ENCODE data around the gene KSR2.
"Not testable (repeated sequence)": the region's sequence is repeated elsewhere in the genome, so short reads cannot be mapped to it uniquely, and the experiment has no call there.

The KSR2 gene

DNA sequence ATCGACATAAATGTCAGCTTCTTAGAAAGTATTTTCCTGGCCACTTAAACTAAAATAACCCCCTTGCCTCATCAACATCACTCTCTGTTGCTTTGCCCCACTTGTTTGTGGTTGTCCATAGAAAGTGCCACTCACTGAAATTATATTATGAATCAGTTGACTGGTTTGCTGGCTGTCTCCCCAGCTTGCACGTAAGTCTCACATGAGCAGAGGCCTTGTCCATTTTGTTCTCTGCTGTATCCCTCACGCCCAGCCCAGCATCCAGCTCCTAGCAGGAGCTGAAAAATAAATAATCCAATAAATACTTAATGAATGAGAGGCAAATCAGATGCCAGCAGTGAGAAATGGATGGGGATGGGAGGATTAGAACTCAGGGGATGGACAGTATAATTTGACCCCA, 159.3 kb downstream of the KSR2 start:
- no peak for DNase-seq

DNA sequence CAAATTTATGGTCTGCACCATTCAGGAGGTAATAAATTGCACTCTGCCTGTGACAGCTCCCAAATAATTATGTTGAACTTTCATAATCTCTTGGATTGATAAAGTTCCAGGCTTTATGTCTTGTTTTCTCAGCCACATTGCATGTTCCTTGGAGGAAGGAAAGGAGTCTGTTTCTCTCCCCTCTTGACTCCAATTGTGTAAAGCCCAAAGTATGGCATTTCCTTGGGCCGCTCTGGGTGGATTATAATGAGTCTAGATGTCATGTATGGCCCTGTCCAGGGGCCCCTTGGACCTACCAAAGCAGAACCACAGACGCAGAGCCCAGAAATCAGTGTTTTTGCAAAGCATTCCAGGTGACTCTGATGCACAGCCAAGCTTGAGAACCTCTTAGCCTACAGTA, 160.8 kb downstream of the KSR2 start:
- no peak for DNase-seq

DNA sequence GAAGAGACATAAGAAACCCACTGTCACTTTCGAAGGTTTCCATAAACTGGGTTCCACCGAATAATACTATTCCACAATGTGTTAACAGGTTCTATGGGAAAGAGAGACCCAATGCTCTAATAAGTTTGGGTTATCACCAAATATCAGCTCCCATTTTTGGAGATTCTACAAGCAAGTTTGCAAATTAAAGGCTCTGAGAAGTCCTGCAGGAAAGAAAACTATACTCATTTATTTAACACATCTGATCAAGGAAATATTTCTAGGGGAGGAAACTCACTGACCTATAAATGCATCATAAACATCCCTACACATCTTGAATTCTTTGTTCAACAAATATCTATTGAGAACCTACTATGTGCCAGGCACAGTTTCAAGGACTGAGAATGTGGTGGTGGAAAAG, 161.4 kb downstream of the KSR2 start:
- no peak for DNase-seq

DNA sequence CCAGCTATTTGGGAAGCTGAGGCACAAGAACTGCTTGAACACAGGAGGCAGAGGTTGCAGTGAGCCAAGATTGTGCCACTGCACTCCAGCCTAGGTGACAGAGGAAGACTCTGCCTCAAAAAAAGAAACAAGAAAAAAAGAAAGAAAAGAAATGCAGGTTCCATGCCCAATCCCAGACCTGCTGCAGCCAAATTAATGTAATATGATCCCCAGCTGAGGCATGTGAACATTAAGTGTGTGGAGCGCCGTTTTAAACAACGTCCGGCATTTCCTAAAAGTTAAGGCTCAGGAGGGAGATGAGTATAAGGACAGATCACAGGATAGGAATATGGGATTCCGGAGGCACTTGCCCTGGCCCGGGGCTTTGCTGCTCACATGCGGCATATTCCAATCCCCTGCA, 162.9 kb downstream of the KSR2 start:
- DNase-seq: no peak

DNA sequence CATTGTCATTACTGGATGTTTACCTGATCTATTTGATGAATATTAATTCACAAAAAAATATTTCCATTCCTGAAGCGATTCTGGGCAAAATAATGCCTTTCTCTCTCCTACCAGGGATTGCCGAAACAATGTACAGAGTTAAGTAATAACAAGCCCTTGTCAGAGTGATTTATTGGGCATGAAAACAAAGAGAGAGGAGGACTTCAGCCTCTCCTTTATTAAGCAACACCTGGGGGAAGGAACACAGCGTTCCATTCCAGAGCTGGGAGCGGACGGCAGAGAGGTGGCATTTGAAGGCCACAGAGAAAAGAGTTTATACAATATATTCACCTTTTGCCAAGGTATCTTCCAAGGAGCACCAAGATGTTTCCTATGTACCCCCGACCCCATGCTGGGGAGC, 165.8 kb downstream of the KSR2 start:
- DNase-seq: no peak

DNA sequence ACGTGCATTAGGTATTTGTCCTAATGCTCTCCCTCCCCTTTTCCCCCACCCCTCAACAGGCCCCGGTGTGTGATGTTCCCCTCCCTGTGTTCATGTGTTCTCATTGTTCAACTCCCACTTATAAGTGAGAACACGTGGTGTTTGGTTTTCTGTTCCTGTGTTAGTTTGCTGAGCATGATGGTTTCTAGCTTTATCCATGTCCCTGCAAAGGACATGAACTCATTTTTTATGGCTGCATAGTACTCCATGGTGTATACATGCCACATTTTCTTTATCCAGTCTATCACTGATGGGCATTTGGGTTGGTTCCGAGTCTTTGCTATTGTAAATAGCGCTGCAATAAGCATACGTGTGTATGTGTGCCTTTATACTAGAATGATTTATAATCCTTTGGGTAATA, 168.1 kb downstream of the KSR2 start:
- DNase-seq: not testable (repeated sequence)

DNA sequence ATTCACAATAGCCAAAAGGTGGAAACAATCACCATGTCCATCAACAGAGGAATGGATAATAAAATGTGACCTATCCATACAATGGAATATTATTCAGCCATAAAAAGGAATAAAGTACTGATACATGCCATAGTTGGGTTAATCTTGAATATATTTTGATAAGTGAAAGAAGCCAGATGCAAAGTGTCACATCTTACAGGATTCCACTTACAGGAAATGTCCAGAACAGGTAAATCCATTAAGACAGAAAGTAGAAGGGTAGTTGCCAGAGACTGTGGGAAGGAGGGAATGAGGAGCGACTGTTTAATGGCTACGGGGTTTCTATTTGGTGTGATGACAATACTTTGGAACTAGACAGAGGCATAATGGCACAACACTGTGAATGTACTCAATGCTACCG, 171.6 kb downstream of the KSR2 start:
- DNase-seq: no peak

DNA sequence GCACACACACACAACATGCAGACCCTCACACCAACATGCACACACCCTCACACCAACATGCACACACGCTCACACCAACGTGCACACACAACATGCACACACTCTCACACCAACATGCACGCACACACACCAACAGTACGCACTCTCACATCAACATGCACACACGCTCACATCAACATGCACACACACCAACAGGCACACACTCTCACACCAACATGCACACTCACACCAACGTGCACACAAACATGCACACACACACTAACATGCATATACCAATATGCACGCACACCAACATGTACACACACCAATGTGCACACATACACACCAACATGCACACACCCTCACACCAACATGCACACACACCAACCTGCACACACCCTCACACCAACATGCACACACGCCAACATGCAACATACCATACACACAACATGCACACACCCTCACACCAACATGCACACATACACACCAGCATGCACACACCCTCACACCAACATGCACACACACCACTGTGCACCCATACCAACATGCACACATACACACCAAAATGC, 175.8 kb downstream of the KSR2 start:
- DNase-seq: no peak

DNA sequence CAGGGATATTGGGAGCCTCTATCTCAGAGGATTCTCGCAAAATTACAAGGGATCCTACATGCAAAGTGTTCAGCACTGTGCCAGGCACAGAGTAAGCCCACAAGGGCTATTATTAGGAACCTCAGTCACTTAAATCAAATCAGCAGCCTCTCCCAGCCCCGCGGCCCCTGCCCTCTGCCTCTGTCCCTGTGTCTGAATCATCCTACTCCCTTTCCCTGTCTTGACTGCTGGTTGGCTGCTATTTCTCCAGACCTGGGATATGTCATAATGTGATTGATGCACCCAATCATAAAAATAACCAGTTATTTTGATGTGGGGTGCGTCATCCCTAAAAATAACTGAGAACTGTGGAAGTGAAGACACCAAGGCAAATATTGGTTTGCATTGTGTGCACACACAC, 176.3 kb downstream of the KSR2 start:
- DNase-seq: no peak

DNA sequence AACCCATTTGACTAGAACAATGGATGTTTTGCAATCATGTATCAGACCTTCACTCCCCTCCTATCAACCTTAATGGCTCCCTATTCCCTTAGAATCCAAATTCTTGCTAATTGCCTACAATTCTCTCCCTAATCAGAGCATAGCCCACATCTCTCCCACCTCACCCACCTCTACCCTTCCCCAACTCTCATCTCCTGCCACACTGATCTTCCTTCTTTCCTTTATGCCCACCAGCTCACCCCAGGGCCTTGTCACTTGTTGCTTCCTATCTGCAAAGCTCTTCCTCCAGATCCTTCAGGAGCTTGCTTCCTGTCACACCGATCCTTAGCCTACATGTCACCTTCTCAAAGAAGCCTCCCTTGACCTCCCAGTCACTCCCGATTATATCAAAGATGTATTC, 177.8 kb downstream of the KSR2 start:
- DNase-seq: no peak

DNA sequence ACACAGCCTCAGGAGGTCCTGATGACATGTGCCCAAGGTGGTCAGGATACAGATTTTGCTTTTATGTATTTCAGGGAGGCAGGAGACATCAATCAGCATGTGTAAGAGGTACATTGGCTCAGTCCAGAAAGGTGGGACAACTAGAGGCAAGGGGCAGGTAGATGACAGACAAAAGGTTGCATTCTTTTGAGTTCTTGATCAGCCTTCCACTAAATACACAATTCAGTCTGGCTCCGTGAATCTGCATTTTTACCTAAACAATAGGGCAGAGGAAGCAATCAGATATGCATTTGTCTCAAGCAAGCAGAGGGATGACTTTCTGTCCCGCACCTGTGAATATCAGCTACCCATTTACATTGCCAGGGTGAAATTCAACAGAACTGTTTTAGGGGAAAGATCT, 178.6 kb downstream of the KSR2 start:
- DNase-seq: no peak

DNA sequence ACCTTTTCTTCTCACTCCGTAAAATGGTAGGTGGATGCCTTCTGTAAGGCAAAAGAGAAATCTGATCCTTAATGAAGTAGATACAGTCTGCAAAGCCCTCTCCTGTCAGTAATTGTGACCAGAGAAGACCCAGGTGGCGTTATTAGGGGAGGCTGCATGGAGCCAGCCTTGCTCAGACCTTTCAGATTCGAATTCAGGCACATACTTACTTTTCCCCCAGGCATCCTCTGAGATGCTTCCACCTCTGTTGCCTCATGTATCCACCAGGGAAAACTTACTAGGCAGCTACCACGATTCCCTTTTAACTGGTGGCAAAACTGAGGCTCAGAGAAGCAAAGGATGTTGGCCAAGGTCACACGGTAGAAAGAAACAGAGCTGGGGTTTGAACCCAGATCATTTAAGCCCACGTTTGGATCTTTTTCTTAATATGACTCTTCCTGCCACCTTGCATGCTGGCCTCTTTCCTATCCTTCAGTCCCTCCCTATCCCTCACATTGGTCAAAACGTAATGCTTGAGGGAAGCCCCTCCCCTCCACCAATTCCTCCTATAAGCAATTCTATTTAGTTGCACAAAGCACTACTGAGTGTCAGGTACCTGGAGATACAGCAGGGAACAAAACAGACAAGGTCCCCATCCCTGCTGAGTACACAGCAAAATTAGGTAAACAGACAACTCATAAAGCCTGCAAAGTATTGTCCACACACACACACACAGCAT, 179.4 kb downstream of the KSR2 start:
- DNase-seq: no peak

DNA sequence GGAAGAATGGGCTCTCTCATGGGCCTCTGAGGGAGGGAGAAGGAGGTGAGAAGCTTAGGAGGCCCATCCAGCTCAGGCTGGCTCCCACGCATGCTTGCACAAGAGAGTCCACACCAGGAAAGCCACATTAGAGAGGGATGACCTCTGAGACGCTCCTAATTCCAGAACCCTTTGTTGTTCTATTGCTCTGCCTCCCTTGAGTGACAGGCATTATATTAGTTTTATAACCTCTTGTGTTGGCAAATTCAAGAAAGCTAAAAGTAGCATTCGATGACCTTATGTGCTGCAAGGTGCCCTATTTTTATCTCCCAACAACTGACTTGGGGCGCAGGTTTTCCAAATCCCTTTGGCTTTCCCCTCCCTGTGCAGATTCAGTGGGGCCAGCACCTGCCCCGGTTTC, 190.1 kb downstream of the KSR2 start:
- DNase-seq: no peak

DNA sequence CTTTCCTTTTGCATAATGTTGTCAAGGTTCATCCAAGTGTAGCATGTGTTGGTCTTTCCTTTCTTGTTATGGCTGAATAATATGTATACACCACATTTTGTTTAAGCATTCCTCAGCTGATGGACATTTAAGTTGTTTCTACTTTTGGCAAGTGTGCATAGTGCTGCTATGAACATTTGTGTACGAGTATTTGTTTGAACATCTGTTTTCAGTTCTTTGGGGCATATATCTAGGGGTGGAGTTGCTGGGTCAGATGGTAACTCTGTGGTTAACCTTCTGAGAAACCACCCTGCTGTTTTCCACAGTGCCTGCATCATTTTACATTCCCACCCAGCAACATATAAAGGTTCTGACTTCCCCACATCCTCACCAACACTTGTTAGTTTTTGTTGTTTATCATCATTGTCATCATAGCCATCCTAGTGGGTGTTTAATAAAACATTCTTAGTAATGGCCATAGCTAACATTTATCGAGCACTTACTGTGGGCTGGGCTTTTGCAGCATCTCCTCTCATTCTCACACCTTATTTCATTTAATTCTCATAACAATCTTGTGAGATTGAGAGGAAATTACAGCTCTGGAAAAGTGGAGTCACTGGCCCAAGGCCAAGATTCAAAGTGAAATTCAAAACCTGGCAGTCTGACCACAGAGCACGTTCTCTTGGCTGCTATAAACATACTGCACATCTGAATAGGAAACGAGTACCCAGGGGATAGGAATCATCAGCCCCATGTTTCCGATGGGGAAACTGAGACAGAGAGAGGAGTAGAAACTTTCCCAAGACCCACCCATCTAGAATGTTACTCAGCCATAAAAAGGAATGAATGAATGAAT, 193.6 kb downstream of the KSR2 start:
- DNase-seq: no peak

DNA sequence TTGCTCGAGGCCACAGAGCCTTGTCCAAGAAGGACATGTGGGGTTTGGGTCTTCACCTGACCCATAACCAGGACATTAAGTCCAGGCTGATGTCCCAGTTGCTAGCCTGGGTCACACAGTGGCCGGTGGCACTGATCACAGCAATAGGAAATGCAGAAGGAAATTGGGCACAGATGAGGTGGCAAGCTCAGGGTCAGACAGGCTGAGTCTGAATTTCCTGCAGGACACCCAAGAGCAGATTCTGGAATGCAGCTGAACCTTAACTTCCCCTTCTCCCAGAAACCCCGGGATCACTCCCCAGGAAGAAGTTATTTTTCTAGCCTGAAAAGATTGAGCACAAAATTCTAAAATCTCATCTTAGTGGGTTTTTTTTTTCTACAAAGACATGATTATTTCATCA, 199.9 kb downstream of the KSR2 start:
- DNase-seq: no peak

DNA sequence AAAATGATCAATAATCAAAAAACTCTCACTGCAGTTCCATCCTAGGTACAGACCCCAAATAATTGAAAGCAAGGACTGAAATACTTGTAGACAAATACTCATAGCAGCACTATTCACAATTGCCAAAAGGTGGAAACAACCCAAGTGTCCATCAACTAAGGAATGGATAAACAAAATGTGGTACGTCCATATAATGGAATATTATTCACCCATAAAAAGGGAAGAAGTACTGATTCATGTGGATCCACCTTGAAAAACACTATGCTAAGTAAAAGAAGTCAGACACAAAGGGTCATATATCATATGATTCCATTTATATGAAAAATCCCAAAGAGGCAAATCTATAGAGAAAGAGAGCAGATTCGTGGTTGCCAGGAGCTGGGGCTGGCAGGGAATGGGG, 202.8 kb downstream of the KSR2 start:
- no peak for DNase-seq

DNA sequence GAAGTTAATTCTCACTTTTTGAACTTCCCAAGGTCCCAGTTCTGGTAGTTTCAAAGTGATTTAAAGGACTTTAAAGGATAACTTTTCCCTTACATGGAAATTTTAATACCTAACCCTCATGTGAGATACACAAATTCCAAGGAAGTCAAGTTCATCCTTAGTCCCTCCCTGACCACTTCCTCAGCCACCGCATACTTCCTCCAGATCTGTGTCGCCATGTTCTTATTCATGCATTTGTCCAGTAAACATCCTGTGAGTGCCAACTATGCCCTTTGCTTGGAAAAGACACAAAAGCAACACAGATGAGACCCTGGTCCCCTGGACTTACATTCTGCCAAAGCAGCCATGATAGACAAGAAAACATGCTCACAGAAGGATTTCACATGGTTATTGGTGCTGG, 206.6 kb downstream of the KSR2 start:
- DNase-seq: no peak

DNA sequence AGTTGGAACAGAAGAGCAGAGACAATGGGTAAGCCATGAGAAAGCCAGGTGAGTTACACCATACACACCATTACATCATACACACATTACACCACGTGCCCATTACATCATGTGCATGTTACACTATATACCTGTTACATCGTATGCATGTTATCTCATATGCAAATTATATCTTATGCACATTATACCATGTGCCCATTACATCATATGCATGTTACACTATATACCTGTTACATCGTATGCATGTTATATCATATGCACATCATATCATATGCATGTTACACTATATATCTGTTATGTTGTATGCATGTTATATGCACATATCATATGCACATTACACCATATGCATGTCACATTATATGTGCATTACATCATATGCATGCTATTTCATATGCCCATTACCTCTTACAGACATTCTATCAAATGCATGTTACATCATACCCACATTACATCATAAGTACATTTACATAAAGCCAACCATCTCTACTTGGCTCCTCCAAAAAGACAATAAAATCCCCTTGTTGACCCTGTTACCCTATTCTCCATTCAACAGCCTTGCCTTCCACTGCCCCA, 207.2 kb downstream of the KSR2 start:
- no peak for DNase-seq

DNA sequence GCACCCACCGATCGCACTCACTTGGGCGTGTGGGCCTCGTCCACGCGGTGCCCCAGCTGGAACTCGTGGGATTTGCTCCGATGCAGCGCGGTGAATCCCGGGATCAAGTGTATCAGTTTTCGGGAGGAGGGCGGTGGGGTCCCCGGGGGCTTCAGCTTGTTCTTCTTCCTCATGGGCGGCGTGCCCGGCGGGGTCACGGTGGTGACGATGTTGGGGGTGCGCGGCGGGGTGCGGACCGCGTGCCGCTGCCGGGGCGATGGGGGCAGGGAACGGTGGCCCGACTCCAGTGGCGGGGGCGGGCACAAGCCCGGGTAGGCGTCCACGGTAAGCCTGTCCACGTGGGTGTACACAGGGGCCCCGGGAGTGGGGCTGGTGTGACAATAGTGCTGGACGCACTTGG, 207.8 kb downstream of the KSR2 start:
- DNase-seq: no peak

DNA sequence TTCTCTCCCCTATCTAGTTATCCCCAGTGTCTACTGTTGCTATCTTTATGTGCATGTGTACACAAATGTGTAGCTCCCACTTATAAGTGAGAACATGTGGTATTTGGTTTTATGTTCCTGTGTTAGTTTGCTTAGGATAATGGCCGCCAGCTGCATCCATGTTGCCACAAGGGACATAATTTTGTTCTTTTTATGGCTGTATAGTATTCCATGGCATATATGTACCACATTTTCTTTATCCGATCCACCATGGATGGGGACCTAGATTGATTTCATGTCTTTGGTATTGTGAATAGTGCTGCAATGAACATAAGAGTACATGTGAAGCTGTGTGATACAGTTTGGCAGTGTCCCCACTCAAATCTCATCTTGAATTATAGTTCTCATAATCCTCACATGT, 218.1 kb downstream of the KSR2 start:
- no peak for DNase-seq

DNA sequence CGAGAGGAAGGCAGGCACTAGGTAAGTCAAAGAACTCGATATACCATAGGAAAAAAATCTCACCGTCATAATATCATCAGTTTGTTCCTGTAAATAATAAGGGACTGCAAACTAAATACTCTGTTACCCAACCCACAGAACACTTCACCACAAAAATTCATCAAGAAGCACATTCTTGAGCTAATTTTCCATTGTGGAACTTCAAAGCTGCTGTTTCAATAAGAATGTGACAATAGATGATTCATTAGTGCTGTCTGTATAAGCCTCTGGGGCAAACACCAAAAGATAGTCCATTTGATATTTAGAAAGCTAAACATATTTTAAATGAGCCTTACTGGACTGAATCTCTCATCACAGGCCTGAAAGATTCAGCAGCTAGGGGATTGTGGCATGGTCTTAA, 219.4 kb downstream of the KSR2 start:
- DNase-seq: no peak

DNA sequence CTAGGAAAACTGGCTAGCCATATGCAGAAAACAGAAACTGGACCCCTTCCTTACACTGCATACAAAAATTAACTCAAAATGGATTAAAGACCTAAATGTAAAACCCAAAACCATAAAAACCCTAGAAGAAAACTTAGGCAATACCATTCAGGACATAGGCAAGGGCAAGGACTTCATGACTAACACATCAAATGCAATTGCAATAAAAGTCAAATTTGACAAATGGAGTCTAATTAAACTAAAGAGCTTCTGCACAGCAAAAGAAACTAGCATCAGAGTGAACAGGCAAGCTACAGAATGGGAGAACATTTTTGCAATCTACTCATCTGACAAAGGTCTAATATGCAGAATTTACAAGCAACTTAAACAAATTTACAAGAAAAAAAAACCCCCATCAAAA, 222.4 kb downstream of the KSR2 start:
- not testable (repeated sequence) for DNase-seq

DNA sequence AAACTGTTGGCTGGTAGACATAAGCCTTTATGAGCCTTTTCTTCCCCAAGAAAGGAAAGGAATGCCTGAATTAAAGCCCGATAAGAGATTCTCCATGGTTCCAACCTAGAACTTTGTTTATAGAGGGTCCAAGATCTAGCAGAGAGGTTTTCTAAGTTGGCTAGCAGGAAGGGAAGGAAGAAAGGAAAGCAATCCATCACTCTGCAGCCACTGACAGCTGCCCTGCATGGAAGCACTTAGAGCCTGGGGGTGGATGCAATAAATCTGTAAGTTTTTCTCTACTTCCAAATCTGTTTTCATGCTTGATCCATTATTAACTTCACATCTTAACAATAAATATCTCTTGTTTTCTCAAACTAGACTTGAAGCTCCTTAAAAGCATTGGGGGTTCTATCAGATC, 224.4 kb downstream of the KSR2 start:
- no peak for DNase-seq

DNA sequence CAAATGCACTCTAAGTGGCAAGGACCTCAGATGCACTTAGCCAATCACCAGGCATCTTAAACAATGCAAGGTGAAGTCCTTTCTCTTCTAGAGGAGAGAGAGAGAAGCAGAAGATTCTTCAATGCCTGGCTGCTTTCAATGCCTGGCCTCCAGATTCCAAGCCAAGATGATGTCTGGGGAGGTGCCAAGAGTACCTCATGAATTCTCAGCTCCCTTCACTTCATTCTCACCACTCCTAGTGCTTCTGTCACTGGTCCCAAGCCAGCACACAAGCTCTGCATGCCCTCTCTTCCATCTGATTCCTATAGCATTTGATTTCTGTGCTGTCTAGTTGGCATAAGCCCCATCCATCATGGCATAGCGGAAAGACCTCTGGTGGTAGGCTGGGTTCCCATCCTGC, 225.0 kb downstream of the KSR2 start:
- DNase-seq: no peak

All from CD4-positive, alpha-beta T cell treated with Interleukin-15 for 1 hour (primary cell).